ENCODE data around the gene LSM3. TPM values are rescaled to one million over a fixed set of nuclear protein-coding genes. Genes with fewer than 3 reads are reported as not detected.

The LSM3 gene
- total and polyA plus RNA-seq, 2 of the 4 experiments (the other 2 are of a cell fraction), result 3.4 to 11.5 TPM

DNA sequence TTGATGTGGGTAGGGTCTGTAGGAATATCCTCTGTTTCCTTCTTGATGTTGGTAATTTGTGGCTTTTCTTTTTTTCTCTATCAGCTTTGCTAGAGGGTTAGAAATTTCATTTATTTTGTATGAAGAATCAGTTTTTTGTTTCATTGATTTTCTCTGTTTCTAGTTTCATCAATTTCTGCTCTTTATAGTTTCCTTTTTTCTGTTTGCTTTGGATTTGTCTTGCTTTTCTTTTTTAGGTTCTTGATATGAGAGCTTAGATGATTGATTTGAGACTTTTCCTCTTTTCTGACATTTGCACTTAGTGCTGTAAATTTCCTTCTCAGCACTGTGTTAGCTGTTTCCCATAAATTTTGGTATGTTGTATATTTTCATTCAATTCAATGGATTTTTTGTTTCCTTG, 61.3 kb downstream of the LSM3 start:
- H3K4ac ChIP-seq (ENCODE audit: low read depth, low read length), result no peak overlapping the region
- no peak overlapping the region for H2BK15ac ChIP-seq (ENCODE audit: low read depth, low read length)
- H3K4me2 ChIP-seq (ENCODE audit: low read depth, low read length), result no peak overlapping the region
- ATAC-seq (ENCODE audit: low read depth) (no peak), DNase-seq (no peak)
- ChIA-PET POLR2A (ENCODE audit: unreplicated experiment) (no interaction called here), CTCF (no interaction called here)
- H4K91ac ChIP-seq (ENCODE audit: insufficient read depth, low read depth, low read length), result no peak overlapping the region
- no peak overlapping the region for H2AK9ac ChIP-seq (replicated peaks; ENCODE audit: low read depth, low read length, poor library complexity)
- no peaks in the 10 kb centered on the region for H3K27me3 ChIP-seq (ENCODE audit: control insufficient read depth, insufficient read depth, low read length)
- H2AFZ ChIP-seq (replicated peaks; ENCODE audit: low read length, poor library complexity), result no peak overlapping the region
- H4K20me1 ChIP-seq (ENCODE audit: insufficient read depth, low read length), result no peaks in the 10 kb centered on the region
- no peak overlapping the region for H3K27ac ChIP-seq (ENCODE audit: insufficient read depth, low read length)
- H3K56ac ChIP-seq (ENCODE audit: extremely low read depth, insufficient read depth, low read length), result no peak overlapping the region
- H3K36me3 ChIP-seq (ENCODE audit: control insufficient read depth, insufficient read depth, low read length), result no peaks in the 10 kb centered on the region
- dilution Hi-C loops (cut with HindIII; ENCODE audit: low sequenced_read_pairs, unreplicated experiment) (no loop called here), intact Hi-C loops (cut with micrococcal nuclease) (no loop called here), in situ Hi-C loops (cut with MboI; ENCODE audit: low sequenced_read_pairs) (no loop called here)
- no peaks in the 10 kb centered on the region for H3K9me1 ChIP-seq (ENCODE audit: insufficient read depth, low read length)
- no peak overlapping the region for H4K8ac ChIP-seq (ENCODE audit: low read depth in 2 of 2, low read length in 2 of 2)
- H3K9me3 ChIP-seq (ENCODE audit: control insufficient read depth, insufficient read depth, low read length), result no peaks in the 10 kb centered on the region
- no peak overlapping the region for H3K4me3 ChIP-seq (ENCODE audit: insufficient read depth, low read depth, low read length)
- H3K14ac ChIP-seq (replicated peaks; ENCODE audit: low read depth, low read length), result no peak overlapping the region
- no peak overlapping the region for H3K18ac ChIP-seq (ENCODE audit: low read depth, low read length)
- no peak overlapping the region for H4K5ac ChIP-seq (ENCODE audit: low read depth, low read length)
- no peaks in the 10 kb centered on the region for H3K79me1 ChIP-seq (ENCODE audit: low read depth in 1 of 2, low read length in 2 of 2)
- no peak overlapping the region for H2BK120ac ChIP-seq (ENCODE audit: low read depth, low read length)
- no peak overlapping the region for H2BK5ac ChIP-seq (ENCODE audit: low read depth, low read length, poor library complexity, severe bottlenecking)
- H2AK5ac ChIP-seq (ENCODE audit: low read depth, low read length), result no peak overlapping the region
- no peak overlapping the region for H3K9ac ChIP-seq (ENCODE audit: low read depth, low read length)
- no peak overlapping the region for H2BK20ac ChIP-seq (ENCODE audit: low read depth, low read length)
- BruUV-seq (replicated peaks), result no TSS peak
- H3K4me1 ChIP-seq (ENCODE audit: control insufficient read depth, insufficient read depth, low read length), result peaks cover 17% of the 10 kb centered on the region
- H3K23ac ChIP-seq (ENCODE audit: low read depth, low read length), result no peak overlapping the region
- TF ChIP-seq NFE2L2 (IDR thresholded peaks at IDR 0.05; ENCODE audit: low read depth, low read length) (no peak), SMC3 (IDR thresholded peaks at IDR 0.05; ENCODE audit: low read depth, low read length) (no peak), MXI1 (IDR thresholded peaks at IDR 0.05; ENCODE audit: borderline replicate concordance, low read depth, low read length) (no peak), POLR2A (IDR thresholded peaks at IDR 0.05; ENCODE audit: low read depth, low read length) (no peak), CEBPB (IDR thresholded peaks at IDR 0.05; ENCODE audit: low read depth, low read length) (no peak), RFX5 (IDR thresholded peaks at IDR 0.05; ENCODE audit: low read depth, low read length) (no peak), MAFK (IDR thresholded peaks at IDR 0.05; ENCODE audit: low read depth, low read length) (no peak), MAZ (IDR thresholded peaks at IDR 0.05; ENCODE audit: borderline replicate concordance, low read depth, low read length) (no peak)
- TF ChIP-seq, protein P1, sequence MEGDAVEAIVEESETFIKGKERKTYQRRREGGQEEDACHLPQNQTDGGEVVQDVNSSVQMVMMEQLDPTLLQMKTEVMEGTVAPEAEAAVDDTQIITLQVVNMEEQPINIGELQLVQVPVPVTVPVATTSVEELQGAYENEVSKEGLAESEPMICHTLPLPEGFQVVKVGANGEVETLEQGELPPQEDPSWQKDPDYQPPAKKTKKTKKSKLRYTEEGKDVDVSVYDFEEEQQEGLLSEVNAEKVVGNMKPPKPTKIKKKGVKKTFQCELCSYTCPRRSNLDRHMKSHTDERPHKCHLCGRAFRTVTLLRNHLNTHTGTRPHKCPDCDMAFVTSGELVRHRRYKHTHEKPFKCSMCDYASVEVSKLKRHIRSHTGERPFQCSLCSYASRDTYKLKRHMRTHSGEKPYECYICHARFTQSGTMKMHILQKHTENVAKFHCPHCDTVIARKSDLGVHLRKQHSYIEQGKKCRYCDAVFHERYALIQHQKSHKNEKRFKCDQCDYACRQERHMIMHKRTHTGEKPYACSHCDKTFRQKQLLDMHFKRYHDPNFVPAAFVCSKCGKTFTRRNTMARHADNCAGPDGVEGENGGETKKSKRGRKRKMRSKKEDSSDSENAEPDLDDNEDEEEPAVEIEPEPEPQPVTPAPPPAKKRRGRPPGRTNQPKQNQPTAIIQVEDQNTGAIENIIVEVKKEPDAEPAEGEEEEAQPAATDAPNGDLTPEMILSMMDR (conservative IDR thresholded peaks at IDR 0.05; ENCODE audit: low read depth, low read length), result no peak
